ENCODE data around the gene ATPAF1. TPM values are rescaled to one million over a fixed set of nuclear protein-coding genes. Genes with fewer than 3 reads are reported as not detected.

The ATPAF1 gene
- total and polyA plus RNA-seq, 10 of the 15 experiments (the other 5 are each of a cell fraction or from before 2014, with no cell fraction given): 15.2 to 93.5 (median 48.4) TPM

GRCh38 chr1:46639547-46639946 is 28.6 kb downstream of the ATPAF1 start:
- CTCF ChIA-PET: no interaction called here
- no peaks in the 10 kb centered on the region for H3K27me3 ChIP-seq (replicated peaks in 1 of 2; ENCODE audit: control insufficient read depth in 2 of 2, insufficient read depth in 2 of 2, low read length in 1 of 2)
- H3K36me3 ChIP-seq (ENCODE audit: control insufficient read depth in 2 of 2, insufficient read depth in 2 of 2, low read length in 1 of 2): peaks cover 2 to 4% of the 10 kb centered on the region in 2 experiments; a peak in 2 of 4 replicates
- RAD21 ChIA-PET (ENCODE audit: unreplicated experiment): no interaction called here
- H3K9me3 ChIP-seq (replicated peaks; ENCODE audit: control insufficient read depth, insufficient read depth, low read length): no peaks in the 10 kb centered on the region
- TF ChIP-seq ESRRA (IDR thresholded peaks at IDR 0.05; ENCODE audit: low read length) (no peak), RB1 (IDR thresholded peaks at IDR 0.05; ENCODE audit: borderline replicate concordance) (no peak), SP1 (IDR thresholded peaks at IDR 0.05; ENCODE audit: low read depth, low read length) (no peak), WRNIP1 (IDR thresholded peaks at IDR 0.05; ENCODE audit: borderline replicate concordance, low read depth, low read length) (no peak), CEBPZ (IDR thresholded peaks at IDR 0.05; ENCODE audit: low read depth, low read length) (no peak)
- peak; percentile 65 for FAIRE-seq
- WGBS (ENCODE audit: insufficient coverage, insufficient replicate concordance, low lambda C conversion rate, missing lambda C conversion rate): 100% methylated on average over 1 of the region's 1 CpG
- no peak for DNase-seq (ENCODE audit: low read depth, low spot score)
- SMC1A ChIA-PET (ENCODE audit: uncharacterized antibody, unreplicated experiment): no interaction called here
- H3K79me2 ChIP-seq (ENCODE audit: control insufficient read depth, insufficient read depth, low read length): no peaks in the 10 kb centered on the region
- H3K4me1 ChIP-seq (ENCODE audit: control insufficient read depth, insufficient read depth, low read length): no peaks in the 10 kb centered on the region
- POLR2A ChIA-PET: no interaction called here
- in situ Hi-C loops (cut with MboI) (no loop called here), intact Hi-C loops (cut with micrococcal nuclease; ENCODE audit: unreplicated experiment) (no loop called here)
- no peak overlapping the region for H3K9ac ChIP-seq (ENCODE audit: control insufficient read depth, insufficient read depth, low read length)
- H2AFZ ChIP-seq (ENCODE audit: control insufficient read depth, low read depth, low read length): no peak overlapping the region
- no peaks in the 10 kb centered on the region for H4K20me1 ChIP-seq (ENCODE audit: control insufficient read depth, insufficient read depth)
- H3K4me2 ChIP-seq (ENCODE audit: control insufficient read depth, insufficient read depth): no peak overlapping the region
- ATAC-seq: no peak
- no peak overlapping the region for H3K27ac ChIP-seq (ENCODE audit: control insufficient read depth, insufficient read depth)
- no peak overlapping the region for H3K4me3 ChIP-seq
- BruUV-seq (replicated peaks): no TSS peak

- intact Hi-C loops (cut with micrococcal nuclease; ENCODE audit: unreplicated experiment): no loop called here
- in situ Hi-C loops (cut with MboI): no loop called here
- SMC1A ChIA-PET (ENCODE audit: uncharacterized antibody, unreplicated experiment): no interaction called here
- DNase-seq (ENCODE audit: low read depth, low spot score) (no peak), FAIRE-seq (no peak), ATAC-seq (no peak)
- no TSS peak for BruUV-seq (replicated peaks)
- CTCF ChIA-PET: no interaction called here
- Histone ChIP-seq H3K27ac (ENCODE audit: control insufficient read depth, insufficient read depth) (no peak overlapping the region), H3K9me3 (replicated peaks; ENCODE audit: control insufficient read depth, insufficient read depth, low read length) (no peaks in the 10 kb centered on the region), H3K4me2 (ENCODE audit: control insufficient read depth, insufficient read depth) (no peak overlapping the region), H3K4me3 (no peak overlapping the region), H2AFZ (ENCODE audit: control insufficient read depth, low read depth, low read length) (no peak overlapping the region), H3K79me2 (ENCODE audit: control insufficient read depth, insufficient read depth, low read length) (no peaks in the 10 kb centered on the region), H3K4me1 (ENCODE audit: control insufficient read depth, insufficient read depth, low read length) (no peaks in the 10 kb centered on the region), H3K27me3 (replicated peaks in 1 of 2; ENCODE audit: control insufficient read depth in 2 of 2, insufficient read depth in 2 of 2, low read length in 1 of 2) (no peaks in the 10 kb centered on the region), H4K20me1 (ENCODE audit: control insufficient read depth, insufficient read depth) (no peaks in the 10 kb centered on the region), H3K36me3 (ENCODE audit: control insufficient read depth in 2 of 2, insufficient read depth in 2 of 2, low read length in 1 of 2) (peaks cover 2 to 6% of the 10 kb centered on the region in 2 experiments), H3K9ac (ENCODE audit: control insufficient read depth, insufficient read depth, low read length) (no peak overlapping the region)
- POLR2A ChIA-PET: no interaction called here
- RAD21 ChIA-PET (ENCODE audit: unreplicated experiment): no interaction called here
- TF ChIP-seq STAT3 (IDR thresholded peaks at IDR 0.05; ENCODE audit: low read depth, low read length) (no peak), PKNOX1 (IDR thresholded peaks at IDR 0.05) (no peak), SREBF2 (IDR thresholded peaks at IDR 0.05; ENCODE audit: low read length) (no peak), BCL11A (IDR thresholded peaks at IDR 0.05; ENCODE audit: low read depth, low read length) (no peak)
- TF ChIP-seq, protein P1, sequence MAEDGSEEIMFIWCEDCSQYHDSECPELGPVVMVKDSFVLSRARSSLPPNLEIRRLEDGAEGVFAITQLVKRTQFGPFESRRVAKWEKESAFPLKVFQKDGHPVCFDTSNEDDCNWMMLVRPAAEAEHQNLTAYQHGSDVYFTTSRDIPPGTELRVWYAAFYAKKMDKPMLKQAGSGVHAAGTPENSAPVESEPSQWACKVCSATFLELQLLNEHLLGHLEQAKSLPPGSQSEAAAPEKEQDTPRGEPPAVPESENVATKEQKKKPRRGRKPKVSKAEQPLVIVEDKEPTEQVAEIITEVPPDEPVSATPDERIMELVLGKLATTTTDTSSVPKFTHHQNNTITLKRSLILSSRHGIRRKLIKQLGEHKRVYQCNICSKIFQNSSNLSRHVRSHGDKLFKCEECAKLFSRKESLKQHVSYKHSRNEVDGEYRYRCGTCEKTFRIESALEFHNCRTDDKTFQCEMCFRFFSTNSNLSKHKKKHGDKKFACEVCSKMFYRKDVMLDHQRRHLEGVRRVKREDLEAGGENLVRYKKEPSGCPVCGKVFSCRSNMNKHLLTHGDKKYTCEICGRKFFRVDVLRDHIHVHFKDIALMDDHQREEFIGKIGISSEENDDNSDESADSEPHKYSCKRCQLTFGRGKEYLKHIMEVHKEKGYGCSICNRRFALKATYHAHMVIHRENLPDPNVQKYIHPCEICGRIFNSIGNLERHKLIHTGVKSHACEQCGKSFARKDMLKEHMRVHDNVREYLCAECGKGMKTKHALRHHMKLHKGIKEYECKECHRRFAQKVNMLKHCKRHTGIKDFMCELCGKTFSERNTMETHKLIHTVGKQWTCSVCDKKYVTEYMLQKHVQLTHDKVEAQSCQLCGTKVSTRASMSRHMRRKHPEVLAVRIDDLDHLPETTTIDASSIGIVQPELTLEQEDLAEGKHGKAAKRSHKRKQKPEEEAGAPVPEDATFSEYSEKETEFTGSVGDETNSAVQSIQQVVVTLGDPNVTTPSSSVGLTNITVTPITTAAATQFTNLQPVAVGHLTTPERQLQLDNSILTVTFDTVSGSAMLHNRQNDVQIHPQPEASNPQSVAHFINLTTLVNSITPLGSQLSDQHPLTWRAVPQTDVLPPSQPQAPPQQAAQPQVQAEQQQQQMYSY (CRISPR knock-in tag; IDR thresholded peaks at IDR 0.05): no peak
These were observed 29.2 kb downstream of the ATPAF1 start for GRCh38 chr1:46638921-46639320.
